Parathyroid adenoma (tissue), 2 donors: ENCODE data around the gene ENAM.
"Not testable (repeated sequence)": the region's sequence is repeated elsewhere in the genome, so short reads cannot be mapped to it uniquely, and the experiment has no call there.

ENCODE experiments used
- H2AFZ ChIP-seq: fragments of 300-600 bp; sonication (generic); one replicate; pipeline ENCODE4 v1.7.0; 2017; ENCODE audit warnings: antibody characterized with exemption, mild to moderate bottlenecking
- H3K27ac ChIP-seq: fragments of 300-600 bp; sonication (generic); one replicate; pipeline ENCODE4 v1.7.0; 2017
- H3K27me3 ChIP-seq: fragments of 300-600 bp; sonication (generic); one replicate; pipeline ENCODE4 v1.7.0; 2017; ENCODE audit warnings: low read length; ENCODE audit not compliant: control insufficient read depth, insufficient read depth
- H3K36me3 ChIP-seq: fragments of 300-600 bp; sonication (generic); one replicate; pipeline ENCODE4 v1.7.0; 2017; ENCODE audit warnings: low read length; ENCODE audit not compliant: control insufficient read depth, insufficient read depth
- H3K4me1 ChIP-seq: fragments of 300-600 bp; sonication (generic); one replicate; pipeline ENCODE4 v1.7.0; 2017; ENCODE audit warnings: control low read depth
- H3K4me2 ChIP-seq: fragments of 300-600 bp; sonication (generic); one replicate; pipeline ENCODE4 v1.7.0; 2017; ENCODE audit warnings: low read length
- H3K4me3 ChIP-seq: fragments of 300-600 bp; sonication (generic); one replicate; pipeline ENCODE4 v1.7.0; 2017; ENCODE audit warnings: low read depth, low read length
- H3K79me2 ChIP-seq: fragments of 300-600 bp; sonication (generic); one replicate; pipeline ENCODE4 v1.7.0; 2017; ENCODE audit warnings: control low read depth
- H3K9ac ChIP-seq: fragments of 300-600 bp; sonication (generic); one replicate; pipeline ENCODE4 v1.7.0; 2017; ENCODE audit warnings: mild to moderate bottlenecking
- H3K9me3 ChIP-seq: fragments of 300-600 bp; sonication (generic); one replicate; pipeline ENCODE4 v1.7.0; 2017; ENCODE audit warnings: low read length; ENCODE audit not compliant: control insufficient read depth
- CTCF ChIP-seq: fragments of 300-600 bp; sonication (generic); IDR thresholded peaks from one replicate; pipeline ENCODE4 v1.7.0; 2017; ENCODE audit warnings: antibody characterized with exemption, mild to moderate bottlenecking
- donor health status: primary hyperparathyroidism.

The ENAM gene

DNA sequence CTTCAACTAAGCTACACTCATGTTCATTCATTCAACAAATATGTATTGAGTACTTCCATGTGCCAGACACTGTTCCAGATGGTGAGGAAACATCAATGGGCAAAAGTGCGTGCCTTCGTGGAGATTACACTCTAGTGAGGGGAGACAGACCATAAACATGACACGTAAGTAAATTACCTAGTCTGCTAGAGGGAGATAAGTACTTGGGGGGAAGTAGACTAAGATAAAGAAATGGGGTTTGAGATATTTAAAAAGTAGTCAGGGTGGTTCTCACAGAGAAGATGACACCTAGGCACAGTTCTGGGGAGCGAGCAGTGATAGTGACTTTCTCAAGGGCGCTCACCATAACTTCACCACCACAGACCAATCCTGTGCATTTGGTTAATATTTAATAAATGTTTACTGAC, 26.1 kb downstream of the ENAM start:
- Histone ChIP-seq H3K9ac (no peak overlapping the region), H3K36me3 (no peaks in the 10 kb centered on the region), H3K79me2 (no peaks in the 10 kb centered on the region), H3K4me2 (no peak overlapping the region), H3K9me3 (no peaks in the 10 kb centered on the region), H3K27me3 (no peaks in the 10 kb centered on the region), H2AFZ (no peak overlapping the region), H3K4me3 (no peak overlapping the region), H3K27ac (no peak overlapping the region), H3K4me1 (no peaks in the 10 kb centered on the region)
- TF ChIP-seq CTCF = no peak

DNA sequence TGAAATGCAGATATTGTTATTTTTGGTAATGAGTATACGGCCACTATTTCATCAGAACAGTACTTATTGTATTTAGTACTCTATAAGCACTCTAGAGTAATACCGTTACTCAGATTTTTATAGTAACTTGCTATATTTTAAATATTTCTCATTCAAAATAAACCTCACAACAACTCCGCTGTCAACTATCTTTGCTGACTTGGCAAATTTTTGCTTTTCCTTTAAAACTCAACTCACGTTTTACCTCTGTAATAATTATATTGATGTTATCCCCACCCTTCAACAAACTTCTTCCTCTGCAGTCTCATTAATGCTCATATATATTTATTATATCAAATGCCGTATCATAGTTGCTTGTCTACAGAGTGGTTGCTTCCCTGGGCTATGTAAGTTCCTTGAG, 28.8 kb downstream of the ENAM start:
- no peak for TF ChIP-seq CTCF
- H3K36me3 ChIP-seq = no peaks in the 10 kb centered on the region

GRCh38 chr4:70658418-70658817, 29.9 kb downstream of the ENAM start:
- Histone ChIP-seq H3K9ac (no peak overlapping the region), H3K36me3 (no peaks in the 10 kb centered on the region), H3K4me1 (no peaks in the 10 kb centered on the region), H3K27me3 (no peaks in the 10 kb centered on the region), H3K79me2 (no peaks in the 10 kb centered on the region), H3K4me2 (no peak overlapping the region), H2AFZ (no peak overlapping the region), H3K27ac (no peak overlapping the region), H3K4me3 (no peak overlapping the region), H3K9me3 (no peaks in the 10 kb centered on the region)
- TF ChIP-seq CTCF = no peak

More for the DNA sequence above, 28.8 kb downstream of the ENAM start:
- H3K27me3 ChIP-seq = no peaks in the 10 kb centered on the region
- H3K4me2 ChIP-seq = no peak overlapping the region
- no peak overlapping the region for H3K4me3 ChIP-seq
- H3K4me1 ChIP-seq = no peaks in the 10 kb centered on the region
- no peak overlapping the region for H3K27ac ChIP-seq
- no peaks in the 10 kb centered on the region for H3K9me3 ChIP-seq
- no peaks in the 10 kb centered on the region for H3K79me2 ChIP-seq
- no peak overlapping the region for H2AFZ ChIP-seq
- H3K9ac ChIP-seq = no peak overlapping the region

GRCh38 chr4:70660106-70660505, 31.6 kb downstream of the ENAM start:
- TF ChIP-seq CTCF = no peak
- no peak overlapping the region for H3K27ac ChIP-seq
- H2AFZ ChIP-seq = no peak overlapping the region
- no peak overlapping the region for H3K4me2 ChIP-seq
- H3K4me1 ChIP-seq = no peaks in the 10 kb centered on the region
- no peak overlapping the region for H3K9ac ChIP-seq
- no peaks in the 10 kb centered on the region for H3K27me3 ChIP-seq
- H3K9me3 ChIP-seq = no peaks in the 10 kb centered on the region
- no peaks in the 10 kb centered on the region for H3K79me2 ChIP-seq
- H3K4me3 ChIP-seq = no peak overlapping the region
- H3K36me3 ChIP-seq = no peaks in the 10 kb centered on the region

GRCh38 chr4:70661309-70661922, 32.9 kb downstream of the ENAM start:
- H3K4me2 ChIP-seq, H3K9me3 ChIP-seq, H3K9ac ChIP-seq, H3K27ac ChIP-seq, H3K36me3 ChIP-seq, H3K4me3 ChIP-seq, H3K4me1 ChIP-seq, H3K79me2 ChIP-seq, H3K27me3 ChIP-seq, H2AFZ ChIP-seq: not testable (repeated sequence)
